Type B pancreatic cell (in vitro differentiated cells): ENCODE measurements around the gene IGFBP6. TPM values are rescaled to one million over a fixed set of nuclear protein-coding genes. Genes with fewer than 3 reads are reported as not detected.

Source experiments
- DNase-seq: peaks from one replicate; pipeline ENCODE4 v3.0.0; 2021; ENCODE audit warnings: mixed read lengths; ENCODE audit not compliant: unreplicated experiment; ENCODE audit errors: extremely low spot score
- H3K27ac Mint-ChIP-seq: 2 replicates; pipeline ENCODE4 v1.8.0; 2021; ENCODE audit warnings: mild to moderate bottlenecking, mixed read lengths
- H3K27me3 Mint-ChIP-seq: 2 replicates; pipeline ENCODE4 v1.8.0; 2021; ENCODE audit warnings: mixed read lengths
- H3K36me3 Mint-ChIP-seq: 2 replicates; pipeline ENCODE4 v1.8.0; 2021; ENCODE audit warnings: mixed read lengths
- H3K4me1 Mint-ChIP-seq: one replicate; pipeline ENCODE4 v1.8.0; 2021; ENCODE audit warnings: mixed read lengths; ENCODE audit not compliant: unreplicated experiment
- H3K4me3 Mint-ChIP-seq: 2 replicates; pipeline ENCODE4 v1.8.0; 2021; ENCODE audit warnings: mild to moderate bottlenecking, mixed read lengths
- H3K9me3 Mint-ChIP-seq: 2 replicates; pipeline ENCODE4 v1.8.0; 2021; ENCODE audit warnings: mixed read lengths
- total RNA-seq: library from RNA; stranded (reverse); gene quantifications from 2 replicates; pipeline ENCODE4 v1.2.1, GENCODE V29; 2021; ENCODE audit warnings: low replicate concordance
- TF ChIP-seq, protein P1 (sequence below): fragments of 200-600 bp; sonication (generic); conservative IDR thresholded peaks from 2 replicates; pipeline ENCODE4 v1.5.0; 2021; ENCODE audit warnings: antibody characterized with exemption, mild to moderate bottlenecking

Gene IGFBP6
- total RNA-seq, 1 donor from 2014 or later: 25.1 TPM

DNA sequence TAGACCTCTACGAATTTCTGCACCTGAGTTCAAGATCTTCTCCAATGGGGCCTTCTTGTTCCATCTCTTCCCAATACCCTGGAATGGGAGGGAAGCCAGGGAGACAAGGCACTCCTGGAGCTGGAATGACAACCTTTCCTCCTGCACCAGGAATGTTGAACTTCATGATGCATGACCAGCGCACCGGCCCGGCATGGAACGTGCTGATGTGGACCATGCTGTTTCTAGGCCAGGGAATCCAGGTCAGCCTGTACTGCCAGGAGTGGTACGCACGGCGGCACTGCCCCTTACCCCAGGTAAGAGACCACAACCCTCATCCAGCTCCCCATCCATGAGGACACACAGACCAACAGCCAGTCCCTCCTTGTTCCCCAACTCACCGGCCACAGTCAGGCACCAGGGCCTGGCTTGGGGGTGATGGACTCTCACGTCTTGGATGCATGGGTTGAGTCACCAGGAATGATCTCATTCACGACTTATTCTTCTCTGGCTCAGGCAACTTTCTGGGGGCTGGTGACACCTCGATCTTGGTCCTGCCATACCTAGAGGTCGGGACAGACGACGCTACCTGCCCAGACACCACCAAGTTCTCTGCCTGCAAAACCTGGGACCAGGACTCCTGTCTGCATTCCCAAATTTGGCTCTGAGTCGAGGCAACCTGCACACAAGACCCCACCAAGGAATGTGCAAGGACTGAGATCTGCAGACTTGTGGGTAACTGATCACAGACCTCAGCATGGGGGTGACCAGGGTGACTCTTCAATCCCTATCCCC lies 26.3 kb downstream of the IGFBP6 start:
- TF ChIP-seq, protein P1, sequence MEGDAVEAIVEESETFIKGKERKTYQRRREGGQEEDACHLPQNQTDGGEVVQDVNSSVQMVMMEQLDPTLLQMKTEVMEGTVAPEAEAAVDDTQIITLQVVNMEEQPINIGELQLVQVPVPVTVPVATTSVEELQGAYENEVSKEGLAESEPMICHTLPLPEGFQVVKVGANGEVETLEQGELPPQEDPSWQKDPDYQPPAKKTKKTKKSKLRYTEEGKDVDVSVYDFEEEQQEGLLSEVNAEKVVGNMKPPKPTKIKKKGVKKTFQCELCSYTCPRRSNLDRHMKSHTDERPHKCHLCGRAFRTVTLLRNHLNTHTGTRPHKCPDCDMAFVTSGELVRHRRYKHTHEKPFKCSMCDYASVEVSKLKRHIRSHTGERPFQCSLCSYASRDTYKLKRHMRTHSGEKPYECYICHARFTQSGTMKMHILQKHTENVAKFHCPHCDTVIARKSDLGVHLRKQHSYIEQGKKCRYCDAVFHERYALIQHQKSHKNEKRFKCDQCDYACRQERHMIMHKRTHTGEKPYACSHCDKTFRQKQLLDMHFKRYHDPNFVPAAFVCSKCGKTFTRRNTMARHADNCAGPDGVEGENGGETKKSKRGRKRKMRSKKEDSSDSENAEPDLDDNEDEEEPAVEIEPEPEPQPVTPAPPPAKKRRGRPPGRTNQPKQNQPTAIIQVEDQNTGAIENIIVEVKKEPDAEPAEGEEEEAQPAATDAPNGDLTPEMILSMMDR: no peak
- H3K36me3 Mint-ChIP-seq: no peaks in the 10 kb centered on the region
- no peak overlapping the region for H3K27ac Mint-ChIP-seq
- no peaks in the 10 kb centered on the region for H3K9me3 Mint-ChIP-seq
- no peak overlapping the region for H3K4me3 Mint-ChIP-seq
- peaks cover 5% of the 10 kb centered on the region for H3K4me1 Mint-ChIP-seq
- DNase-seq: peak; percentile 63
- peaks cover 4% of the 10 kb centered on the region for H3K27me3 Mint-ChIP-seq

GRCh38 chr12:53124352-53124723 lies 26.9 kb downstream of the IGFBP6 start:
- TF ChIP-seq, protein P1: no peak
- DNase-seq: no peak
- Mint-ChIP-seq H3K9me3 (no peaks in the 10 kb centered on the region), H3K4me1 (peaks cover 5% of the 10 kb centered on the region), H3K27ac (no peak overlapping the region), H3K36me3 (no peaks in the 10 kb centered on the region), H3K4me3 (no peak overlapping the region), H3K27me3 (peaks cover 6% of the 10 kb centered on the region)

DNA sequence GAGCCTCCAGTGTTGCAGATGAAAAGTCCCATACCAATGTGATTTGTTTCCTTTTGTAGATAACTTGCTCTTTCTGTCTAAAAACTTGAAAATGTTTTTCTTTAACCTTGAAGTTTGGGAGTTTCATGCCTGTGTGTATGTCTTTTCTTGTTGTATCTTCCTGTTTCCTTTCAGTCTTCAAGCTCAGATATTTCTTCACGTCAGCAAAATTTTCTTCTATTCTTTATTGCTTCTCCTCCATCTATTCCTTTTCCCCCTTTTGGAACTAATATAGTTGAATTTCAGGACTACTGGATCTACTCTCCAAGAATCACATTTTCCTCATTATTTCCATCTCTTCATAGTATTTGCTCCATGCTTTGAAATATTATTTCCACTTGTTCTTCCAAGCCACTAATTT lies 29.7 kb downstream of the IGFBP6 start:
- no peaks in the 10 kb centered on the region for H3K9me3 Mint-ChIP-seq
- TF ChIP-seq, protein P1: no peak
- H3K27ac Mint-ChIP-seq: no peak overlapping the region
- peaks cover 9% of the 10 kb centered on the region for H3K27me3 Mint-ChIP-seq
- no peak overlapping the region for H3K4me3 Mint-ChIP-seq
- no peaks in the 10 kb centered on the region for H3K36me3 Mint-ChIP-seq
- peaks cover 5% of the 10 kb centered on the region for H3K4me1 Mint-ChIP-seq
- no peak for DNase-seq

DNA sequence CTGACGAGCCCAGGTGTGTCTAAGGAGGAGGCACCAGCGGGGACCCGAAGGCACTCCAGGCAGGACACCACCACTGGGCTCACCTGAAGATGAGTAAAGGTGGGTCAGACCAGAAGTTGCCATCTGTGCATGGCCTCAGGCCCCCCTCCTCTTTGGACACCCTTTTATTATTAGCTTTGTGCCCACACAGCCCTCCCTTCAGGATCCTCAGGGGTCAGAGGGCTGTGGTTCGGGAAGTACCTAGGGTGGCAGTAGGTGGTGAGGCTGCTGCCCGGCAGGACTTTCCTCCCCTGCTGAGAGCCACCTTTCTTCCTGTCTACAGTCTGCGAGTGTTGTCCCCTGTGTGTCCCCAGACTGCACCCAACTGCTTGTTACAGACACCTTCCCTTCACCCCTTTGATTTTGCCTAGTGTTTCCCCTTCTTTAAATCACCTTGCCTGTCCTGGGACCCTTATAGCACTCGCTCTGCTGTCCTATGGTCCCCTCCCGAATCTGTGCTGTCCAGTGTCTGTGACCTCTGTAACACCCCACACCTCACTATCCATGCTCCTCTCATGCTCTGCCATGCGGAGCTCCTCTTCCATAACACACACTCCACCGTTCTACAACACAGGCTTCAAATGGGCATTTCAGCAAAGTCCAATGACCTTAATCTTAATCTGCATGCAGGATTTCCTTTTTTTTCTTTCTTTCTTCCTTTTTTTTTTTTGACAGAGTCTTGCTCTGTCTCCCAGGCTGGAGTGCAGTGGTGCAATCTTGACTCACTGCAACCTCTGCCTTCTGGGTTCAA lies 31.5 kb downstream of the IGFBP6 start:
- no peaks in the 10 kb centered on the region for H3K9me3 Mint-ChIP-seq
- H3K27me3 Mint-ChIP-seq: peaks cover 9% of the 10 kb centered on the region
- no peak overlapping the region for H3K4me3 Mint-ChIP-seq
- DNase-seq: peak; percentile 55
- no peaks in the 10 kb centered on the region for H3K36me3 Mint-ChIP-seq
- H3K4me1 Mint-ChIP-seq: no peaks in the 10 kb centered on the region
- TF ChIP-seq, protein P1: no peak
- no peak overlapping the region for H3K27ac Mint-ChIP-seq

DNA sequence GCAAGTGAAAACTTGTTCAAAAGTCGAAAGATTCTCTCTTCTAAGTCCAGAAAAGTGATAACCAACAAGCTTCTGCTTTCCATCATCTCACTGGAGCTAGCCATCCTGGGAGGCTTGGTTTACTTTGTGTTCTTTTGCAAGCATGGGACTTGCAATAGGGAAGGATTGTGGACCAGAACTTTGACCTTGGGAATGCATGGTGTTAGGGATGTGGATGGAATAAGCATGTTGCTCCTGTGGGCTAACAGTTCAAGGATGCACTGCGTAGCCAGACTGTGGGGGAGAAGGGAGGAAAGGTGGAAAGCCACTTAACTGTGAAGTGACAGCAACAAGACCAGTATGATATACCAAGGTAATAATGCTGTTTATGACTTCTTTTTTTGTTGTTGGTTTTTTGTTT lies 34.4 kb downstream of the IGFBP6 start:
- Mint-ChIP-seq H3K9me3 (no peaks in the 10 kb centered on the region), H3K4me1 (no peaks in the 10 kb centered on the region), H3K4me3 (no peak overlapping the region), H3K27ac (no peak overlapping the region), H3K36me3 (no peaks in the 10 kb centered on the region), H3K27me3 (peaks cover 9% of the 10 kb centered on the region)
- DNase-seq: peak; percentile 20
- TF ChIP-seq, protein P1: no peak
